HepG2 (cell line): Measurements from ENCODE around the gene POLR1D. TPM values are rescaled to one million over a fixed set of nuclear protein-coding genes. Genes with fewer than 3 reads are reported as not detected.
A peak's percentile ranks its signal among the peaks of the same experiment; 100 is the strongest.

Source experiments
- ATM ChIP-seq: fragments of 450-650 bp; IDR thresholded peaks from 2 replicates; pipeline ENCODE4 v1.7.1; 2017; ENCODE audit warnings: mild to moderate bottlenecking, borderline replicate concordance
- CEBPB ChIP-seq: IDR thresholded peaks from 2 replicates; pipeline ENCODE4 v1.6.1; 2011; ENCODE audit warnings: low read depth, low read length, improper control_type of control experiment, borderline replicate concordance
- CERS6 ChIP-seq: sonication (generic); formaldehyde crosslinking; IDR thresholded peaks from 2 replicates; pipeline ENCODE4 v1.5.0; 2020; ENCODE audit warnings: missing genetic modification reagents
- DRAP1 ChIP-seq: IDR thresholded peaks from 2 replicates; pipeline ENCODE4 v1.6.1; 2016; ENCODE audit warnings: missing genetic modification reagents, missing compliant biosample characterization
- FOXJ3 ChIP-seq: sonication (generic); formaldehyde crosslinking; IDR thresholded peaks from 2 replicates; pipeline ENCODE4 v1.4.0; 2020; ENCODE audit warnings: missing genetic modification reagents, mild to moderate bottlenecking, borderline replicate concordance
- MAF1 ChIP-seq: sonication (generic); formaldehyde crosslinking; IDR thresholded peaks from 2 replicates; pipeline ENCODE4 v1.5.0; 2020; ENCODE audit warnings: missing genetic modification reagents, borderline replicate concordance
- MNT ChIP-seq: fragments of 450-650 bp; IDR thresholded peaks from 2 replicates; pipeline ENCODE4 v1.6.1; 2016
- NCOA1 ChIP-seq: sonication (generic); formaldehyde crosslinking; IDR thresholded peaks from 2 replicates; pipeline ENCODE4 v1.9.0; 2021; ENCODE audit warnings: missing genetic modification reagents
- SATB2 ChIP-seq: sonication (generic); formaldehyde crosslinking; IDR thresholded peaks from 2 replicates; pipeline ENCODE4 v1.5.0; 2020; ENCODE audit warnings: missing genetic modification reagents
- SCMH1 ChIP-seq: sonication (generic); formaldehyde crosslinking; IDR thresholded peaks from 2 replicates; pipeline ENCODE4 v1.9.0; 2021; ENCODE audit warnings: missing genetic modification reagents, mild to moderate bottlenecking, borderline replicate concordance
- SMAD9 ChIP-seq: sonication (generic); formaldehyde crosslinking; IDR thresholded peaks from 2 replicates; pipeline ENCODE4 v1.5.1; 2020; ENCODE audit warnings: mild to moderate bottlenecking, missing genetic modification reagents
- STAT5B ChIP-seq: sonication (generic); formaldehyde crosslinking; IDR thresholded peaks from 2 replicates; pipeline ENCODE4 v1.4.0; 2020; ENCODE audit warnings: missing genetic modification reagents
- ZNF136 ChIP-seq: sonication (generic); formaldehyde crosslinking; IDR thresholded peaks from 2 replicates; pipeline ENCODE4 v1.8.1; 2022; ENCODE audit warnings: low read depth, mild to moderate bottlenecking, moderate library complexity, missing genetic modification reagents
- ZNF224 ChIP-seq: sonication (generic); formaldehyde crosslinking; IDR thresholded peaks from 2 replicates; pipeline ENCODE4 v1.5.0; 2020; ENCODE audit warnings: mild to moderate bottlenecking, missing genetic modification reagents
- ZNF460 ChIP-seq: sonication (generic); formaldehyde crosslinking; IDR thresholded peaks from 2 replicates; pipeline ENCODE4 v1.5.1; 2020; ENCODE audit warnings: missing genetic modification reagents, mild to moderate bottlenecking, borderline replicate concordance
- ZNF543 ChIP-seq: sonication (generic); formaldehyde crosslinking; IDR thresholded peaks from 2 replicates; pipeline ENCODE4 v1.4.0; 2020; ENCODE audit warnings: mild to moderate bottlenecking, missing genetic modification reagents
- ZNF552 ChIP-seq: sonication (generic); formaldehyde crosslinking; IDR thresholded peaks from 2 replicates; pipeline ENCODE4 v1.9.0; 2022; ENCODE audit warnings: missing genetic modification reagents, mild to moderate bottlenecking, borderline replicate concordance
- ZNF891 ChIP-seq: sonication (generic); formaldehyde crosslinking; IDR thresholded peaks from 2 replicates; pipeline ENCODE4 v1.5.0; 2020; ENCODE audit warnings: mild to moderate bottlenecking, missing genetic modification reagents
- ZSCAN9 ChIP-seq: IDR thresholded peaks from 2 replicates; pipeline ENCODE4 v1.6.1; 2016; ENCODE audit warnings: borderline replicate concordance
- polyA plus RNA-seq, 8 experiments: library from polyadenylated mRNA; depleted of rRNA in 3 of 8; stranded (reverse) in 7 of 8; unstranded in 1 of 8; fragments of >200 nt; fragmentation: Illumina TruSeq in 4 of 8; extraction: Trizol in 4 of 8; gene quantifications; 2 replicates each; pipeline versions ENCODE4 v1.2.1 to v1.2.3, GENCODE V29; 2011 to 2016; ENCODE audit warnings: low read depth in 4 of 8, missing spikeins in 1 of 8, mixed read lengths in 1 of 8; ENCODE audit not compliant: insufficient read depth in 1 of 8
- total RNA-seq, 5 experiments: library from RNA; depleted of rRNA; stranded (reverse); fragments of >200 nt; fragmentation: Illumina TruSeq; extraction: Trizol; gene quantifications; 2 replicates each; pipeline ENCODE4 v1.2.3, GENCODE V29; 2016; ENCODE audit warnings: low read depth in 1 of 5
- TF ChIP-seq, protein P1 (sequence below): sonication (generic); formaldehyde crosslinking; IDR thresholded peaks from 2 replicates; pipeline ENCODE4 v1.4.0; 2020; ENCODE audit warnings: mild to moderate bottlenecking, missing genetic modification reagents

The POLR1D gene
- total and polyA plus RNA-seq, 2 of the 13 experiments (the other 11 are each of a cell fraction or from before 2014, with no cell fraction given) = 183 to 490 TPM

- no peak for TF ChIP-seq MNT
- TF ChIP-seq DRAP1 (CRISPR knock-in tag) = no peak
- no peak for TF ChIP-seq CEBPB
- 0 out of 2 replicates have a peak, but pooled peaks have one; percentile 15 for TF ChIP-seq ZSCAN9 (CRISPR knock-in tag)
- no peak for TF ChIP-seq ZNF552 (CRISPR knock-in tag)
- no peak for TF ChIP-seq SCMH1 (CRISPR knock-in tag)
- TF ChIP-seq SMAD9 (CRISPR knock-in tag) = no peak
- TF ChIP-seq, protein P1, sequence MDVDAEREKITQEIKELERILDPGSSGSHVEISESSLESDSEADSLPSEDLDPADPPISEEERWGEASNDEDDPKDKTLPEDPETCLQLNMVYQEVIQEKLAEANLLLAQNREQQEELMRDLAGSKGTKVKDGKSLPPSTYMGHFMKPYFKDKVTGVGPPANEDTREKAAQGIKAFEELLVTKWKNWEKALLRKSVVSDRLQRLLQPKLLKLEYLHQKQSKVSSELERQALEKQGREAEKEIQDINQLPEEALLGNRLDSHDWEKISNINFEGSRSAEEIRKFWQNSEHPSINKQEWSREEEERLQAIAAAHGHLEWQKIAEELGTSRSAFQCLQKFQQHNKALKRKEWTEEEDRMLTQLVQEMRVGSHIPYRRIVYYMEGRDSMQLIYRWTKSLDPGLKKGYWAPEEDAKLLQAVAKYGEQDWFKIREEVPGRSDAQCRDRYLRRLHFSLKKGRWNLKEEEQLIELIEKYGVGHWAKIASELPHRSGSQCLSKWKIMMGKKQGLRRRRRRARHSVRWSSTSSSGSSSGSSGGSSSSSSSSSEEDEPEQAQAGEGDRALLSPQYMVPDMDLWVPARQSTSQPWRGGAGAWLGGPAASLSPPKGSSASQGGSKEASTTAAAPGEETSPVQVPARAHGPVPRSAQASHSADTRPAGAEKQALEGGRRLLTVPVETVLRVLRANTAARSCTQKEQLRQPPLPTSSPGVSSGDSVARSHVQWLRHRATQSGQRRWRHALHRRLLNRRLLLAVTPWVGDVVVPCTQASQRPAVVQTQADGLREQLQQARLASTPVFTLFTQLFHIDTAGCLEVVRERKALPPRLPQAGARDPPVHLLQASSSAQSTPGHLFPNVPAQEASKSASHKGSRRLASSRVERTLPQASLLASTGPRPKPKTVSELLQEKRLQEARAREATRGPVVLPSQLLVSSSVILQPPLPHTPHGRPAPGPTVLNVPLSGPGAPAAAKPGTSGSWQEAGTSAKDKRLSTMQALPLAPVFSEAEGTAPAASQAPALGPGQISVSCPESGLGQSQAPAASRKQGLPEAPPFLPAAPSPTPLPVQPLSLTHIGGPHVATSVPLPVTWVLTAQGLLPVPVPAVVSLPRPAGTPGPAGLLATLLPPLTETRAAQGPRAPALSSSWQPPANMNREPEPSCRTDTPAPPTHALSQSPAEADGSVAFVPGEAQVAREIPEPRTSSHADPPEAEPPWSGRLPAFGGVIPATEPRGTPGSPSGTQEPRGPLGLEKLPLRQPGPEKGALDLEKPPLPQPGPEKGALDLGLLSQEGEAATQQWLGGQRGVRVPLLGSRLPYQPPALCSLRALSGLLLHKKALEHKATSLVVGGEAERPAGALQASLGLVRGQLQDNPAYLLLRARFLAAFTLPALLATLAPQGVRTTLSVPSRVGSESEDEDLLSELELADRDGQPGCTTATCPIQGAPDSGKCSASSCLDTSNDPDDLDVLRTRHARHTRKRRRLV (CRISPR knock-in tag) = no peak
- no peak for TF ChIP-seq ZNF136 (CRISPR knock-in tag)
- no peak for TF ChIP-seq ZNF224 (CRISPR knock-in tag)
- TF ChIP-seq SATB2 (CRISPR knock-in tag) = no peak
- no peak for TF ChIP-seq ZNF460 (CRISPR knock-in tag)
- TF ChIP-seq ATM = no peak
- TF ChIP-seq CERS6 (CRISPR knock-in tag) = no peak
- peak; percentile 65; the same call in 1 of the 2 replicates for TF ChIP-seq FOXJ3
- TF ChIP-seq ZNF543 (CRISPR knock-in tag) = peak; percentile 57; the same call in 1 of the 2 replicates
- no peak for TF ChIP-seq STAT5B (CRISPR knock-in tag)
- no peak for TF ChIP-seq NCOA1
- TF ChIP-seq ZNF891 = no peak
- no peak for TF ChIP-seq MAF1 (CRISPR knock-in tag)
These were observed 20.2 kb downstream of the POLR1D start (continued) for GRCh38 chr13:27641711-27642502.
